ENCODE measurements around the gene NAA25. TPM values are rescaled to one million over a fixed set of nuclear protein-coding genes. Genes with fewer than 3 reads are reported as not detected.
A peak's percentile ranks its signal among the peaks of the same experiment; 100 is the strongest.
"Not testable (repeated sequence)": the region's sequence is repeated elsewhere in the genome, so short reads cannot be mapped to it uniquely, and the experiment has no call there.

The NAA25 gene
- total RNA-seq, 1 donor from 2014 or later: 43.6 TPM

- ATAC-seq: no peak
- DNase-seq (ENCODE audit: low spot score): no peak
- intact Hi-C loops (cut with DNase I): no loop called here
These were observed 92.6 kb downstream of the NAA25 start for GRCh38 chr12:112015938-112016337.

- DNase-seq (ENCODE audit: low spot score): peak; percentile 71
- intact Hi-C loops (cut with DNase I): no loop called here
- peak; percentile 3 for ATAC-seq
These were observed 94.8 kb downstream of the NAA25 start for GRCh38 chr12:112013601-112014402.

- ATAC-seq: peak; percentile 98
- intact Hi-C loops (cut with DNase I): no loop called here
- DNase-seq (ENCODE audit: low spot score): peak; percentile 100
These were observed 95.6 kb downstream of the NAA25 start, which contains the start of the genes ERP29 and TMEM116 for GRCh38 chr12:112012775-112013600. Gene ERP29 (plus strand): TSS chr12:112013426. CDS start chr12:112013466, 40 bp downstream. Gene TMEM116 (minus strand): TSS chr12:112013165. CDS start chr12:112005270, 7,895 bp downstream.

- DNase-seq (ENCODE audit: low spot score) (no peak), ATAC-seq (no peak)
- intact Hi-C loops (cut with DNase I): no loop called here
These were observed 96.9 kb downstream of the NAA25 start for GRCh38 chr12:112011685-112012084.

- ATAC-seq (no peak), DNase-seq (ENCODE audit: low spot score) (no peak)
- intact Hi-C loops (cut with DNase I): no loop called here
These were observed 97.9 kb downstream of the NAA25 start for GRCh38 chr12:112010415-112011344.

- DNase-seq (ENCODE audit: low spot score); ATAC-seq; intact Hi-C loops (cut with DNase I): not testable (repeated sequence)
These were observed 99.0 kb downstream of the NAA25 start for GRCh38 chr12:112009596-112009995.

- DNase-seq (ENCODE audit: low spot score): no peak
- ATAC-seq: no peak
- intact Hi-C loops (cut with DNase I): no loop called here
These were observed 99.7 kb downstream of the NAA25 start for GRCh38 chr12:112008918-112009317.

GRCh38 chr12:112007945-112008344, 100.6 kb downstream of the NAA25 start:
- no peak for DNase-seq (ENCODE audit: low spot score)
- intact Hi-C loops (cut with DNase I): no loop called here
- ATAC-seq: no peak

GRCh38 chr12:112005419-112006395, 102.9 kb downstream of the NAA25 start:
- ATAC-seq: no peak
- no peak for DNase-seq (ENCODE audit: low spot score)
- intact Hi-C loops (cut with DNase I): no loop called here

GRCh38 chr12:112004041-112004440, 104.5 kb downstream of the NAA25 start:
- intact Hi-C loops (cut with DNase I): no loop called here
- no peak for DNase-seq (ENCODE audit: low spot score)
- no peak for ATAC-seq

GRCh38 chr12:112001576-112001975, 107.0 kb downstream of the NAA25 start:
- DNase-seq (ENCODE audit: low spot score) (no peak), ATAC-seq (no peak)
- intact Hi-C loops (cut with DNase I): no loop called here

GRCh38 chr12:112000820-112001219, 107.8 kb downstream of the NAA25 start:
- intact Hi-C loops (cut with DNase I): no loop called here
- DNase-seq (ENCODE audit: low spot score): no peak
- ATAC-seq: no peak

GRCh38 chr12:111999129-111999528, 109.5 kb downstream of the NAA25 start:
- ATAC-seq; intact Hi-C loops (cut with DNase I); DNase-seq (ENCODE audit: low spot score): not testable (repeated sequence)

- DNase-seq (ENCODE audit: low spot score) (no peak), ATAC-seq (no peak)
- intact Hi-C loops (cut with DNase I): no loop called here
These were observed 110.6 kb downstream of the NAA25 start for GRCh38 chr12:111998015-111998414.

- intact Hi-C loops (cut with DNase I): no loop called here
- DNase-seq (ENCODE audit: low spot score) (no peak), ATAC-seq (no peak)
These were observed 111.3 kb downstream of the NAA25 start for GRCh38 chr12:111997300-111997699.

GRCh38 chr12:111995782-111996480, 112.7 kb downstream of the NAA25 start:
- ATAC-seq (no peak), DNase-seq (ENCODE audit: low spot score) (no peak)
- intact Hi-C loops (cut with DNase I): no loop called here

All from sciatic nerve (tissue), 2 donors.